HG03558 (cell line): ENCODE measurements around the gene ITPKB.

Experiments used
- ATAC-seq: cut with Tn5 transposase; IDR thresholded peaks from one replicate; pipeline ENCODE4 v1.9.1; 2021; ENCODE audit warnings: moderate number of reproducible peaks; ENCODE audit not compliant: unreplicated experiment; ENCODE audit errors: extremely low read depth

Gene ITPKB

GRCh38 chr1:226655251-226656163 lies 83.6 kb downstream of the ITPKB start:
- no peak for ATAC-seq

GRCh38 chr1:226654668-226655055 lies 84.4 kb downstream of the ITPKB start:
- ATAC-seq, result no peak

- ATAC-seq, result no peak
Measured at GRCh38 chr1:226654046-226654667, 84.9 kb downstream of the ITPKB start.

GRCh38 chr1:226653311-226653921 lies 85.7 kb downstream of the ITPKB start:
- peak; percentile 47 for ATAC-seq

GRCh38 chr1:226652613-226653012 lies 86.5 kb downstream of the ITPKB start:
- ATAC-seq, result no peak

- no peak for ATAC-seq
Measured at GRCh38 chr1:226651732-226652105, 87.4 kb downstream of the ITPKB start.

- no peak for ATAC-seq
Measured at GRCh38 chr1:226651041-226651731, 87.9 kb downstream of the ITPKB start.

GRCh38 chr1:226650236-226650841 lies 88.7 kb downstream of the ITPKB start:
- ATAC-seq, result no peak

- ATAC-seq, result no peak
Measured at GRCh38 chr1:226649780-226650179, 89.3 kb downstream of the ITPKB start.

GRCh38 chr1:226649244-226649643 lies 89.8 kb downstream of the ITPKB start:
- no peak for ATAC-seq

- no peak for ATAC-seq
Measured at GRCh38 chr1:226648421-226648820, 90.7 kb downstream of the ITPKB start.

- no peak for ATAC-seq
Measured at GRCh38 chr1:226647719-226648118, 91.4 kb downstream of the ITPKB start.

GRCh38 chr1:226646870-226647449 lies 92.1 kb downstream of the ITPKB start:
- ATAC-seq, result no peak

- ATAC-seq, result no peak
Measured at GRCh38 chr1:226646026-226646869, 92.8 kb downstream of the ITPKB start.

- ATAC-seq, result no peak
Measured at GRCh38 chr1:226645279-226645976, 93.7 kb downstream of the ITPKB start.

- ATAC-seq, result no peak
Measured at GRCh38 chr1:226644541-226645176, 94.4 kb downstream of the ITPKB start.

GRCh38 chr1:226643611-226644540 lies 95.2 kb downstream of the ITPKB start:
- no peak for ATAC-seq
